Transverse colon (tissue), 4 donors: ENCODE data around the gene GPC6. TPM values are rescaled to one million over a fixed set of nuclear protein-coding genes. Genes with fewer than 3 reads are reported as not detected.
A peak's percentile ranks its signal among the peaks of the same experiment; 100 is the strongest.

ENCODE experiments used
- DNase-seq: peaks from one replicate; pipeline ENCODE4 v3.0.0-alpha.2; 2019
- H3K27ac ChIP-seq, 4 donors: fragments of 200-600 bp; sonication (generic); 2 replicates each; pipeline ENCODE4 v1.5.1; 2016 to 2018; ENCODE audit warnings: inconsistent platforms in 4 of 4
- H3K27me3 ChIP-seq: fragments of 200-600 bp; sonication (generic); 2 replicates; pipeline ENCODE4 v1.5.1; 2017; ENCODE audit warnings: inconsistent platforms
- H3K36me3 ChIP-seq, 4 donors: fragments of 200-600 bp; sonication (generic); 2 replicates each; pipeline ENCODE4 v1.5.1; 2017 to 2019; ENCODE audit warnings: inconsistent platforms in 4 of 4
- H3K4me1 ChIP-seq, 4 donors: fragments of 200-600 bp; sonication (generic); 2 replicates each; pipeline ENCODE4 v1.5.1; 2017 to 2020; ENCODE audit warnings: inconsistent platforms in 4 of 4
- H3K4me3 ChIP-seq, 4 donors: fragments of 200-600 bp; sonication (generic); 1 replicate in 1 of 4; 2 replicates in 3 of 4; pipeline versions ENCODE4 v1.5.1 to v1.6.1; 2017 to 2019; ENCODE audit warnings: inconsistent platforms in 4 of 4
- H3K9me3 ChIP-seq, 2 donors: fragments of 200-600 bp; sonication (generic); 2 replicates each; pipeline ENCODE4 v1.5.1; 2017 to 2019; ENCODE audit warnings: inconsistent platforms in 2 of 2
- CTCF ChIP-seq, 5 experiments: fragments of 200-600 bp in 3 of 5; fragments of 450-650 bp in 2 of 5; sonication (generic) in 3 of 5; IDR thresholded peaks; 1 replicate in 2 of 5; 2 replicates in 3 of 5; pipeline ENCODE4 v1.5.1; 2016 to 2017; ENCODE audit warnings: antibody characterized with exemption in 5 of 5, inconsistent platforms in 3 of 5, mild to moderate bottlenecking in 2 of 5, moderate library complexity in 1 of 5
- EP300 ChIP-seq: sonication (generic); formaldehyde crosslinking; IDR thresholded peaks from one replicate; pipeline ENCODE4 v1.6.1; 2017; ENCODE audit warnings: antibody characterized with exemption, low read depth
- POLR2A ChIP-seq: fragments of 450-650 bp; IDR thresholded peaks from one replicate; pipeline ENCODE4 v1.6.1; 2016; ENCODE audit warnings: antibody characterized with exemption, mild to moderate bottlenecking, moderate library complexity
- POLR2AphosphoS5 ChIP-seq, 3 donors: sonication (generic); formaldehyde crosslinking; IDR thresholded peaks; one replicate each; pipeline ENCODE4 v1.6.1; 2016; ENCODE audit warnings: antibody characterized with exemption in 3 of 3
- WGBS, 2 donors: methylation state at CpG; one replicate each; pipeline ENCODE4 v1.1.5; 2018; ENCODE audit warnings: low coverage in 1 of 2; 5-methylcytosine and 5-hydroxymethylcytosine counted together
- in situ Hi-C, 4 donors: fragments of 200-750 bp; cut with MboI; loops; one replicate each; pipeline versions ENCODE4 v1.15.0 to v1.15.1; 2017; ENCODE audit warnings: low sequenced_read_pairs in 3 of 4, low pct_ligation_motif_present in 1 of 4, low pct_unique_long_range_greater_than_20kb in 1 of 4
- intact Hi-C: fragments of 100-400 bp; cut with DNase I; formaldehyde crosslinking; loops from one replicate; pipeline ENCODE4 v1.15.1; 2023; ENCODE audit warnings: low total_unique reads
- total RNA-seq, 4 donors: library from RNA; depleted of rRNA; stranded (reverse); fragments of >200 nt; gene quantifications; one replicate each; pipeline ENCODE4 v1.1.0, GENCODE V29; 2016

GPC6 gene
- total RNA-seq, 4 donors from 2014 or later = 0.75 to 5.7 (median 4.0) TPM

GRCh38 chr13:94394723-94395122, 1168.1 kb downstream of the GPC6 start:
- no peak overlapping the region for H3K4me3 ChIP-seq
- H3K4me1 ChIP-seq = no peaks in the 10 kb centered on the region
- TF ChIP-seq POLR2AphosphoS5 (IDR thresholded peaks at IDR 0.05) (peak in 1 of 3 donors; percentile 22), POLR2A (no peak), CTCF (IDR thresholded peaks at IDR 0.05) (no peak), EP300 (peak; percentile 48)
- intact Hi-C loops (no loop called here), in situ Hi-C loops (no loop called here)
- H3K9me3 ChIP-seq = no peaks in the 10 kb centered on the region
- no peaks in the 10 kb centered on the region for H3K27me3 ChIP-seq
- WGBS, 2 donors = 60 to 100% methylated on average over 2 to 4 of the region's 4 CpGs
- peak overlapping the region in 1 of 4 donors; percentile 37 for H3K27ac ChIP-seq
- no peak for DNase-seq
- H3K36me3 ChIP-seq = no peaks in the 10 kb centered on the region

- WGBS, 2 donors = 59 to 67% methylated on average over 3 to 5 of the region's 5 CpGs
- intact Hi-C loops (no loop called here), in situ Hi-C loops (no loop called here)
- Histone ChIP-seq H3K4me1 (no peaks in the 10 kb centered on the region), H3K9me3 (no peaks in the 10 kb centered on the region), H3K27ac (peak overlapping the region in 3 of 4 donors; percentile 4 to 37 (median 8)), H3K27me3 (no peaks in the 10 kb centered on the region), H3K4me3 (no peak overlapping the region), H3K36me3 (no peaks in the 10 kb centered on the region)
- TF ChIP-seq POLR2A (no peak), EP300 (no peak), CTCF (IDR thresholded peaks at IDR 0.05) (no peak)
- no peak for DNase-seq
These were observed 1169.3 kb downstream of the GPC6 start for GRCh38 chr13:94395860-94396259.

- H3K27ac ChIP-seq = no peak overlapping the region
- no peaks in the 10 kb centered on the region for H3K36me3 ChIP-seq
- H3K9me3 ChIP-seq = no peaks in the 10 kb centered on the region
- no peaks in the 10 kb centered on the region for H3K4me1 ChIP-seq
- TF ChIP-seq POLR2AphosphoS5 (IDR thresholded peaks at IDR 0.05) (no peak), CTCF (IDR thresholded peaks at IDR 0.05) (no peak), POLR2A (no peak), EP300 (no peak)
- intact Hi-C loops (no loop called here), in situ Hi-C loops (no loop called here)
- no peak overlapping the region for H3K4me3 ChIP-seq
- DNase-seq = no peak
- no peaks in the 10 kb centered on the region for H3K27me3 ChIP-seq
These were observed 1173.2 kb downstream of the GPC6 start for GRCh38 chr13:94399812-94400211.

GRCh38 chr13:94400874-94401273, 1174.3 kb downstream of the GPC6 start:
- intact Hi-C loops (no loop called here), in situ Hi-C loops (no loop called here)
- no peaks in the 10 kb centered on the region for H3K4me1 ChIP-seq
- no peaks in the 10 kb centered on the region for H3K36me3 ChIP-seq
- no peak overlapping the region for H3K4me3 ChIP-seq
- no peak overlapping the region for H3K27ac ChIP-seq
- no peaks in the 10 kb centered on the region for H3K27me3 ChIP-seq
- no peak for TF ChIP-seq CTCF (IDR thresholded peaks at IDR 0.05)
- TF ChIP-seq POLR2A = no peak
- no peak for TF ChIP-seq POLR2AphosphoS5 (IDR thresholded peaks at IDR 0.05)
- TF ChIP-seq EP300 = no peak
- no peaks in the 10 kb centered on the region for H3K9me3 ChIP-seq
- 33 to 67% methylated on average over 1 to 4 of the region's 4 CpGs for WGBS, 2 donors
- DNase-seq = no peak
